Fibroblast of the aortic adventitia (primary cell): Measurements from ENCODE around the gene SLC25A44. TPM values are rescaled to one million over a fixed set of nuclear protein-coding genes. Genes with fewer than 3 reads are reported as not detected.

Experiments
- DNase-seq: peaks from one replicate; pipeline ENCODE4 v3.0.0-alpha.2; 2010; ENCODE audit warnings: low read depth
- H3K4me3 ChIP-seq: 2 replicates; pipeline ENCODE4 v1.5.1; 2011; ENCODE audit warnings: low read depth, mild to moderate bottlenecking, control low read depth, low read length, moderate library complexity
- CTCF ChIP-seq: IDR thresholded peaks from 2 replicates; pipeline ENCODE4 v1.5.1; 2011; ENCODE audit warnings: mild to moderate bottlenecking, low read length, control low read depth, inconsistent platforms; ENCODE audit not compliant: insufficient read depth
- total RNA-seq: library from RNA; depleted of rRNA; stranded (reverse); fragments of >200 nt; gene quantifications from 2 replicates; pipeline ENCODE4 v1.2.3, GENCODE V29; 2012; ENCODE audit warnings: low replicate concordance

SLC25A44 gene
- total RNA-seq, 1 donor = 14.5 TPM

- no peak for TF ChIP-seq CTCF
- no peak for DNase-seq
- no peak overlapping the region for H3K4me3 ChIP-seq
These were observed 38.0 kb upstream of the SLC25A44 start for GRCh38 chr1:156155756-156156510.

DNA sequence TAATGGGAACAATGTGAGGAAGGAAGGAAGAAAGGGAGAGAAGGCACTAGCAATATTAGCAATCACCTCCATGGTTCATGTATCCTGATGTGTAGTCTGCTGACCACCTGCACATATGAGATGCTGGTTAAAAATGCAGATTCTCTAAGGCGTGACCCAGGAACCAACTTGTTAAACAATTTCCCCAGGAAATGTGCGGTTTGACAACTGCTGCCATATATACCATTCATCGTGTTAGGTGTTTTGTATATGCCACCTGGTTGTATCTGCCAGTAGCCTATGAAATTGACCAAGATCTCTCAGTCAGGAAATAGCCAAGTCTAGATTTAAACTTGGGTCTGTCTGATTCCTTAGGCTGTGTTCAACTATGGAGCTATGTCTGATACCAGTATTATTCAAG, 36.4 kb upstream of the SLC25A44 start:
- no peak for DNase-seq
- TF ChIP-seq CTCF = no peak
- no peak overlapping the region for H3K4me3 ChIP-seq

DNA sequence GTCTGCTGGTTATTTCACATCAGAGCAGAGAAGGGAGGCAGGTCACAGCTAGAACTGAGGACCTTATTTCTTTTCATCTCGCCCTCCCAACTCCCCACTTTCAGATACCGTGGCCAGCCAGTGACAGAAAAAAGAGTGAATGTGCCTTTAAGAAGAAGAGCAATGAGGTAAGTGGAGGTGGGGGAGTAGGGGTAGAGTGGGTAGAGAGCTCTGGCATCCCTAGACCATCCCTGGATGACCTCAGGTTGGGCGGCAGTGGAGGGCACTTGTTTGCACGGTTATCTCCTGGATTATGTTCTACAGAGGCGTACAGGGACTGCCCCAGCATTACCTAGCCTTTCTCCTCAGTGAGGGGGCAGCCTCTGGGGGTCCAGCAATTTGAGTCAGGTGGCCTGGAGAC, 35.9 kb upstream of the SLC25A44 start:
- no peak for TF ChIP-seq CTCF
- H3K4me3 ChIP-seq = no peak overlapping the region
- DNase-seq = no peak

- TF ChIP-seq CTCF = no peak
- DNase-seq = no peak
- H3K4me3 ChIP-seq = no peak overlapping the region
These were observed 33.7 kb upstream of the SLC25A44 start for GRCh38 chr1:156160000-156160742.

DNA sequence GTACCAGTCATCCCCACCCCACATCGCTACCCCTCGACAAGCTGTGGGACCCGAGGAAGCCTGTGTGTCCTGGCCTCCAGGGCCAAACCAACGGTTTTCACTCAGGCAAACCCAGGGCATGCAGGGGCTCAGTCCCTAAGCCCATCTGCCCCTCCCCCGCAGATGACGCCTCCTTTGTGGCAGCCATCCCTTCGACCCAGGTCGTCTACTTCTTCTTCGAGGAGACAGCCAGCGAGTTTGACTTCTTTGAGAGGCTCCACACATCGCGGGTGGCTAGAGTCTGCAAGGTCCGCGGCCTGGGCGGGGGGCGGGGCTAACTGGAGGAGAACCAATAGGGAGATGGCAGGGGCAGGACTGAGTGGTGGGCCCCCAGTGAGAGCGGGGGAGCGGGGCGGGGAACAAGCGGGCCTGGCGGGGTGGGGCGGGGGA, 33.1 kb upstream of the SLC25A44 start:
- no peak for TF ChIP-seq CTCF

GRCh38 chr1:156162430-156163037, 31.4 kb upstream of the SLC25A44 start:
- TF ChIP-seq CTCF = no peak
- no peak overlapping the region for H3K4me3 ChIP-seq
- peak; percentile 56 for DNase-seq

More for the DNA sequence above, 33.1 kb upstream of the SLC25A44 start:
- H3K4me3 ChIP-seq = peak overlapping the region; percentile 25
- no peak for DNase-seq
